Activated T-cell treated with anti-CD3 and anti-CD28 coated beads, Interleukin-2, amount 50 U/mL, for 4 hours (primary cell): ENCODE data around the gene RNF186. TPM values are rescaled to one million over a fixed set of nuclear protein-coding genes. Genes with fewer than 3 reads are reported as not detected.
A peak's percentile ranks its signal among the peaks of the same experiment; 100 is the strongest.

ENCODE experiments used
- ATAC-seq, 2 donors: fragments of 200-7000 bp; cut with Tn5 transposase; one replicate each; pipeline ENCODE4 v1.10.0; 2021
- DNase-seq: peaks from one replicate; pipeline ENCODE4 v3.0.0-alpha.2; 2020
- H3K27me3 Mint-ChIP-seq: one replicate; pipeline ENCODE4 v1.8.0; 2021; ENCODE audit warnings: low read depth, mixed read lengths
- H3K36me3 Mint-ChIP-seq: one replicate; pipeline ENCODE4 v1.8.0; 2022; ENCODE audit warnings: mixed read lengths; ENCODE audit not compliant: insufficient read depth
- H3K4me1 Mint-ChIP-seq: one replicate; pipeline ENCODE4 v1.8.0; 2021; ENCODE audit warnings: low read depth, mixed read lengths
- H3K4me3 Mint-ChIP-seq: one replicate; pipeline ENCODE4 v1.8.0; 2021; ENCODE audit warnings: mild to moderate bottlenecking, moderate library complexity, mixed read lengths
- H3K9me3 Mint-ChIP-seq: one replicate; pipeline ENCODE4 v1.8.0; 2021; ENCODE audit warnings: mixed read lengths
- total RNA-seq, 3 donors: library from RNA; stranded (reverse); gene quantifications; one replicate each; pipeline ENCODE4 v1.2.1, GENCODE V29; 2021

The RNF186 gene
- total RNA-seq, 3 donors from 2014 or later, result not detected

DNA sequence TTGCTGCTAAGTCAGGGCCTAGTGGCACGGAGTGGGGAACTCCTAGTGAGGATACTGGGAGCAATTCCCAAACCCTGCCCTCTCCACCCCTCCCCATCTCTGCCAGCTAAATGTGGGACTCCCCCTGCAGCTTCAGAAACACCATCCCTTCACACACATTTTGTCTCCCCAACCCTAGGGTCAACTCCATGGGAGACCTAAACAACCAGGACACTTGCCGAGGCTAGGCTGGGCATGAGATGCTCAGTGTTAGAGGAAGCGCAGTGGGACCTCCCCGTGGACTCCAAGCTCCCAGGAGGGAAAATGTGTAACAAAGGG is 1.5 kb downstream of the RNF186 start:
- Mint-ChIP-seq H3K27me3 (peaks cover 5% of the 10 kb centered on the region), H3K9me3 (no peaks in the 10 kb centered on the region), H3K4me3 (no peak overlapping the region), H3K4me1 (no peaks in the 10 kb centered on the region), H3K36me3 (no peaks in the 10 kb centered on the region)
- no peak for ATAC-seq
- no peak for DNase-seq

DNA sequence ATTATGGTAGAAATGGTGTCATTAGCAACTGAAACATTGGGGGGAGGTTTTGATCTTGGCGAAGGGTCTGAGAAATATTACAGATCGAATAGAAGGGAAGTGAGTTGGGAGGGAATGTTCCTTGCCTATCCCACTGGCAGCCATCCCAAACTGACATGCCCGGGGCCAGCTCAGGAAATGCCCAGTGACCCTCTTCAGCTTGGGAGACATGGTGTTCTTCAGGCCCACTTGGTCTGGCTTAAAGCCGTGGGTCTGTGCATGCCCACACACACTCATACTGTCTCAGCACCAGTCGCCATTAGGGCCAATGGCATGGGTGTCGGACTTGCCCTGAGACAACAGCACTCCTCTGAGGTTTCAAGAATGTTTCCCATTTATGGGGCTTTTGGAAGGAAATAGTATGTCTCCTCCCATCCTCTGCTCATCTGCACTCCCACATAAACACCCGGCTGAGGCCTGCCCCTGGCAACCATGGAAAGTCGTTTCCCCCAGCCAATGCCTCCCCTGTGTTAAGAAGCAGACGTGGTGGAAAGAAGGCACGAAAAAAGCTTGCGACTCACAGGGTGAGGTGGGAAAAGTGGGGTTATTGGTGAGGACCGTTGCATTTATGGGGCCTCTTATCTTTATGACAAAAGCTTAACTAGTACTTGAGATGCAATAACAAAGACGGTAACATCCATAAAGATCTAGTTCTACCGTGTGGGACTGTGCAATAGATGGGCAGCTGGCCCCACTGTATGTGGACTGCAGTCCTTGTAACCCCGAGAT is 2.0 kb downstream of the RNF186 start:
- no peaks in the 10 kb centered on the region for H3K36me3 Mint-ChIP-seq
- DNase-seq (no peak), ATAC-seq (no peak)
- no peaks in the 10 kb centered on the region for H3K4me1 Mint-ChIP-seq
- H3K4me3 Mint-ChIP-seq, result no peak overlapping the region
- no peaks in the 10 kb centered on the region for H3K9me3 Mint-ChIP-seq
- peaks cover 5% of the 10 kb centered on the region for H3K27me3 Mint-ChIP-seq

DNA sequence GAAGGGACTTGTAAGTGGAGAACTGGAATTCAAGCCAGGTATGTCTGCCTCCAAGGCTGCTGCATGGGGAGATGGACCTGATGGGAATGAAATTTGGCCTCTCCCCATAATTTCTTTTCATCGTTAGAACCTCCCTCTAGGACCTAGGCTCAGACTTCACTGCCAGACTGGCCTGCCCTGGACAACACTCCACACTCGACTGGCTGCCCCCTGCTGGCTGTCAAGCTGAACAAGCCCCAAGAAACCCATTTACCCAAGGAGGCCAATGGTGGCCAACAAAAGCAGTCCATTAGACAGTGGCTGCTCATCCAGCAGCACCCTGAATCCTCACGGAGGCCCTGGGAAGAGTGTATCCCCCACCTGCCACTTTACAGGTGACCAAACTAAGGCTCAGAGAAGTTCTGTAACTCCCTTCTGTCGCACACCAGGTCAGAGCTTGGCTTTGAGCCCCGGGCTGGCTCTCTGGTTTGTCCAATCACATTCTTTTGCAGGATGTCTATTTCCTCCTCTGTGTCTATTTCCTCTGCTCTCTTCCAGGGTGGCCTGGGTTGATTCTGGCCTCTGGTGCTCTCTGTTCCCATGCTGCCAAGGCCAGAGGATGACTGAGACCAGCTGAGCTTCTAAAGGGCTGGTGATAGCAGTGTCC is 3.8 kb downstream of the RNF186 start:
- Mint-ChIP-seq H3K4me1 (no peaks in the 10 kb centered on the region), H3K36me3 (no peaks in the 10 kb centered on the region), H3K27me3 (peaks cover 1% of the 10 kb centered on the region), H3K9me3 (no peaks in the 10 kb centered on the region), H3K4me3 (no peak overlapping the region)
- DNase-seq, result peak; percentile 29
- peak; percentile 62 to 78 for ATAC-seq

DNA sequence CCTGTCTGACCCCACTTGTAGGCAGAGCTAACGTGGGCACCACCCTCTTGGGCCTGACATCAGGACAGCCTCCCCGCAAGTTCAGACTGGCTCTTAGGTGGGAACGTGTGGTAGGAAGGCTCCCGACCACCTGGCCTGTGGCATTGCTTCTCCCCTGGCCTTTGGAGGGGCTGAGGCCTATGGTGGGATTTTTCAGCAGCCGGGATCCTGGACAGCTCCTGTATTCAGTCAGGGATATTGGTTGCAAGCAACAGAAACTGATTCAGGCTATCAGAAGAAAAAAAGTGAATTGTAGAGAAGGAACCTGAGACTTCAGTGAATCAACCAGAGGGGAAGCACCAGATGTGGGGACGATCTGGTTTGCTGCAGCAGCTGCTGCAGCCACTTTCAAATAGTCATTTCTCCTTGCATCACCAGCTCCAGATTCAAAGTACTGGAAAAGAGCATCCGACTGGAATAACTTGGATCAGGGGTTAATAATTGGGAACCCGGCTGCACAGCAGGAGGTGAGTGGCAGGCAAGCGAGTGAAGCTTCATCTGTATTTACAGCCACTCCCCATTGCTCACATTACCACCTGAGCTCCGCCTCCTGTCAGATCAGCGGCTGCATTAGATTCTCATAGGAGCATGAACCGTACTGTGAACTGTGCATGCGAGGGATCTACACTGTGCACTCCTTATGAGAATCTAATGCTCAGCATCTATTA is 5.9 kb downstream of the RNF186 start:
- ATAC-seq, result no peak
- Mint-ChIP-seq H3K4me1 (no peaks in the 10 kb centered on the region), H3K27me3 (no peaks in the 10 kb centered on the region), H3K4me3 (no peak overlapping the region), H3K36me3 (no peaks in the 10 kb centered on the region), H3K9me3 (no peaks in the 10 kb centered on the region)
- no peak for DNase-seq

DNA sequence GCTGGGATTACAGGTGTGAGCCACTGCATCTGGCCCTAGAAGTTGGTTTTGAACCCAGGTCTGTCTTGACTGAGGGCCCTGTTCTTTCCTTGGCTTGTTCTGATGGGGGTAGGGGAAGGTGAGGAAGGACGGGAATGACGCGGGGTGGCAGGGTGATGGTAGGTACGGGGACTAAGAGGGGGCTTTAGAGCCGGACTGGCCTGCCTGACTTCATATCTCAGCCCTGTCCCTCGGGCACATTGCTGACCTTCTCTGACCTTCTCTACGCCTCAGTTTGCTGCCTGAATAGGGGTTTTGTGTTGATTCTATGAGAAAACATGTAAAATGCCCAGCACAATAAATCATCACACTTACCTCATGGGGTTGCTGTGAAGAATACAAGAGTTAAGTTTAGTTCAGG is 6.7 kb downstream of the RNF186 start:
- no peak overlapping the region for H3K4me3 Mint-ChIP-seq

DNA sequence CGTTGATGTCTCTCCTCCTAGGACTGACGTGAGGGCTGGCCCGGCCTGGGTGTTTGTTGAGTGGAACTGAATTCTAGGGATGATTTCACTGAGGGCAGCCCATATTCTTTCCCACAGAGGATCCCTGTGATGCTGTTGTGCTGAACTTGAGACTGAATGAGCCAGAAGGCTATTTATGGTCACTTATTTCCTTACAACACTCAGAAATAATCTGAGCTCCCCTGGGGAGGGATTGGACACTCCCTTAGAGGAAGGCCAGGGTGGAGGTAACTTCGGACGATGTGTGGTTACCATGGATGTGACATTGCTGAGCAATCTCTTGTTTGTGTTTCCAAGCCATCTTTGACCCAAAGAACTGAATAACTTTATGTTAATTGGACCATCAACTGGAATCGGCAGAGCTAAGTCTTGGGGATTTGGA is 10.2 kb downstream of the RNF186 start:
- DNase-seq (no peak), ATAC-seq (no peak)
- no peaks in the 10 kb centered on the region for H3K36me3 Mint-ChIP-seq
- peaks cover 14% of the 10 kb centered on the region for H3K4me1 Mint-ChIP-seq
- no peaks in the 10 kb centered on the region for H3K27me3 Mint-ChIP-seq
- H3K9me3 Mint-ChIP-seq, result no peaks in the 10 kb centered on the region
- H3K4me3 Mint-ChIP-seq, result no peak overlapping the region

More for the DNA sequence above, 6.7 kb downstream of the RNF186 start:
- no peaks in the 10 kb centered on the region for H3K9me3 Mint-ChIP-seq
- H3K27me3 Mint-ChIP-seq, result no peaks in the 10 kb centered on the region
- H3K36me3 Mint-ChIP-seq, result no peaks in the 10 kb centered on the region
- H3K4me1 Mint-ChIP-seq, result no peaks in the 10 kb centered on the region
- no peak for DNase-seq
- ATAC-seq, result no peak

DNA sequence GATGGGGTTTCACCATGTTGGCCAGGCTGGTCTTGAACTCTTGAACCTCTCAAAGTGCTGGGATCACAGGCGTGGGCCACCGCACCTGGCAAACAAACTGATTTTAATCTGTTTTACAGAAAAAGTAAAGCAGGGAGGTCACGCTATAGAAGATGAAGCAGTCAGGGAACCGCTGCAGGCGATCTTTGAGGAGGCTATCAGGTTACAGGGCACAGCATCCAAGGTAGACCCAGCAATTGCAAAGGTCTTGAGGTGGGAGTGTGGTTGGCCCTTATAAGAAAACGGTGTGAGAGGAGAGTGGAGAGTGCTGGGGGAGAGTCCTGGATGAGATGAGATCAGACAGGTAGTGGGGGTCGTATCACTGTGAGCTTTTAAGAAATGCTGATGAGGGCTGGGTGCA is 12.8 kb downstream of the RNF186 start:
- DNase-seq (no peak), ATAC-seq (no peak)
- Mint-ChIP-seq H3K4me3 (no peak overlapping the region), H3K36me3 (peaks cover 2% of the 10 kb centered on the region), H3K27me3 (no peaks in the 10 kb centered on the region), H3K9me3 (no peaks in the 10 kb centered on the region), H3K4me1 (peaks cover 25% of the 10 kb centered on the region)

DNA sequence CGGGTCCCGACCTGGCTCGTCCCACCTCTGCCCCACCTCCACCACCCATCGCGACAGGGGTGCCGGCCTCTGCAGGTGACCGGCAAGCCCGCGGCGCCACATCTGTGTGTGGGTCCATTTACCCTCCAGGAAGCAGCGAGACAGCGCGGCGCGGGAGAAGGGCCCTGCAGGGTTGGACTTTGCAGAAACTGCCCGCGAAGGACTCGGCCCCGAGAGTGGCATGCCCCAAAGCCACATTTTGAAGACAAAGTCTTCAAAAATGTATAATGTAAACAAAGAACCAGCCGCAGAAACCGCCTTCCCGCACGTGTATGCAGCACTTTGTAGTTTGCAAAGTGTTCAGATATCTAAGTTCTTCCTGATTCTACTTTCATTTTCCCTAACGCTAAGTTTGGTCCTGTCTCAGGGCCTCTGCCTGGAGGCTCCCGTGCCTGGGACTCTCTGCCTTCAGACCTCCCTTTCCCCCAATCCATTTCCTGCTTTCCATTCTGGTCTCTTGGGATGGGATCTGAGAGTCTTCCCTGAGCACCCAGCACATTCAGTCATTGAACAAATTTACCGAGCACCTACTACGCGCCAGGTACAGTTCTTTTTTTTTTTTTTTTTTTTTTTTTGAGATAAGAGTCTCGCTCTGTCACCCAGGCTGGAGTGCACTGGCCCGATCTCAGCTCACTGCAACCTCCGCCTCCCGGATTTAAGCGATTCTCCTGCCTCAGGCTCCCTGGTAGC is 14.8 kb downstream of the RNF186 start:
- peak overlapping the region; percentile 80 for H3K4me3 Mint-ChIP-seq
- peaks cover 25% of the 10 kb centered on the region for H3K4me1 Mint-ChIP-seq
- H3K27me3 Mint-ChIP-seq, result no peaks in the 10 kb centered on the region
- peak; percentile 66 for ATAC-seq
- peaks cover 4% of the 10 kb centered on the region for H3K36me3 Mint-ChIP-seq
- no peaks in the 10 kb centered on the region for H3K9me3 Mint-ChIP-seq
- DNase-seq, result peak; percentile 21

DNA sequence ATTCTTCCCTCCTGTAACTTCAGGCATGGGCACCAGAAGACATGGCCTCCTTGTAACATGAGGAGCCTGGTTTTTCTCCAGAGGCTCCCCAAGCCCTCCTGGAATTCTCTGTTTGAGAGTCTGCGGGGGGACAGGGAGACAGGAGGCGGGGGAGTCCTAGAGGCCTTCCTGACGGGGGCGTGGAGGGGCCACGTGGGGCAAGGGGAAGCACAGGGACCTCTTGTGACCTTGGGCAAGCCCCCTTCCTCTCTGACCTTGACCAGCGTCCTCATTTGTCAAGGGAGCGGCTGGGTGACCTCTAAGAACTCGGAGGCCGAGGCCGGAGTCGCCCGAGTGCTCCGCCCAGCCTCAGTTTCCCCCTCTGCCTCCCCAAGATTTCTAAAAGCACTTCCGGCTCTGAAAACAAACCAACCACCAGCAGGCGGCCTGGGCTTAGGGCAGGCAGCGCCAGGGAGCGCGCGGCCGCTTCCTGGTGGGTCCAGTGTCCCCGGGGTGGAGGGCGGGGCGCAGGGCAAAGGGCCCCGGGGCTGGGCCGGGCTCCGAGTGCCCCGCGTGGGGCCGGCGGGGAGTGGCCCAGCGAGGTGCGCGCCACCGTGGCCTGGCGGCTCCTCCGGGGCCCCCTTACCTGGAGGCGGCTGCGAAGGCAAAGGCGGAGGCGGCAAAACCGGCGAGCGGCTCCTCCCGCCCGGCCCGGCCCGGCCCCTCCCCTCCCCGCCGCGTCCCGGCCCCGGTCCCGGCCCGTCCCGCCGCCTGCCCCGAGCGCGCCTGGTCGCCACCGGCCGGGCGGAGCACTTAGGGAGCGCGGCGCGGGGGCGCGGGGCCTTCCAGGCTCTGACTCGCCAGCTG is 15.6 kb downstream of the RNF186 start, which contains the start of gene TMCO4:
TSS of gene TMCO4 (minus strand) at position 687 of the 846 bp plus-strand sequence. CDS start 19,158 bp downstream, outside the sequence.
- Mint-ChIP-seq H3K4me1 (peaks cover 26% of the 10 kb centered on the region), H3K27me3 (no peaks in the 10 kb centered on the region), H3K4me3 (peak within 1 kb of the TSS; percentile 83), H3K36me3 (peaks cover 9% of the 10 kb centered on the region), H3K9me3 (no peaks in the 10 kb centered on the region)
- DNase-seq (peak; percentile 40), ATAC-seq (peak; percentile 77 to 83)

DNA sequence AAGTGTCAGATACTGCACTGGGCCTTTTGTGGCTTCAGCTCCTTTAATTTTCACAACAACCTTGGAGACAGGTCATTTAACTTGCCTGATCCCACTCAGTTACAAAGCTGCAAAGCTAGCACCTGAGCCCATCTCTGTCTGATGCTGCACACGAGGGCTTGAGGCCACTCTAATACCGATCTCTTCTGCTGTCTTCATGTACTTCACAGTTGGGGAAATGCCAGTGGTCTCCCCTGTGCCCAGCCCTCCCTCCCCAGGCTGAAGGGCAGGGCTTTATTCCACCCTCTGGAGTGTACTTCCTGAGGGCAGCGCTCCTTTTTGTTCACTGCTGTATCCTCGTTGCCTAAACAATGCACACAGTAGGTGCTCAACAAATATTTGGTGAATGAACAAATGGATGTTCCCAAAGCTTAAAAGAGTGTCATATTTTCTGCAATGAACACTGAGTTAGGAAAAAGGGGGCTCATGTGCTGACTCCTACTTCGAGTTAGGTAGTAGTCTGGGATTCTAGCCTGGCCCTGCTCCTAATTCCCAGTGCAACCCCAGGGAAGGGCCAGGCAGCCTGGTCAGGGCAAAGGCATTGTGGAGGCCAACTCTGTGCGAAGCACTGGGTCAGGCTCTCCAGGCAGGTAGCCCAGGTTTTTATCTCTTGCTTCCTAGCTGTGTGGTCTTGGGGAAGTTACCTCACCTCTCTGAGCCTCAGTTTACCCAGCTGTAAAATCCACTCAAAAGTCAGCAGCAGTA is 16.4 kb downstream of the RNF186 start:
- Mint-ChIP-seq H3K9me3 (no peaks in the 10 kb centered on the region), H3K27me3 (no peaks in the 10 kb centered on the region), H3K36me3 (peaks cover 11% of the 10 kb centered on the region), H3K4me3 (peak overlapping the region; percentile 83), H3K4me1 (peaks cover 34% of the 10 kb centered on the region)
- ATAC-seq, result no peak
- DNase-seq, result no peak

DNA sequence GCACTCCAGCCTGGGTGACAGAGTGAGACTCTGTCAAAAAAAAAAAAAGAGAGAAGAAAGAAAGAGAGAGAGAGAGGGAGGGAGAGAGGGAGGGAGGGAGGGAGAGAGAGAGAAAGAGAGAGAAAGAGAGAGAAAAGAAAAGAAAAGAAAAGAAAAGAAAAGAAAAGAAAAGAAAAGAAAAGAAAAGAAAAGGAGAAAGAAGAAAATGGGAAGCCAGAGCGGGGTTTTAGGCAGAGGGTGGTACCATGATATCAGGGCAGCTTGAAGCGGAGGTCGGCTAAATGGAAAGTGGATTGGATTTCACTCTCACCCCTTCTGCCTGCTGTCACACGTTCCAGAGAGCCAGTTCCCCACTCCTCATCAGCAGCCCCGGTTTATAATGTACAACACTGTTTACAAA is 17.3 kb downstream of the RNF186 start:
- H3K4me1 Mint-ChIP-seq, result peaks cover 39% of the 10 kb centered on the region

DNA sequence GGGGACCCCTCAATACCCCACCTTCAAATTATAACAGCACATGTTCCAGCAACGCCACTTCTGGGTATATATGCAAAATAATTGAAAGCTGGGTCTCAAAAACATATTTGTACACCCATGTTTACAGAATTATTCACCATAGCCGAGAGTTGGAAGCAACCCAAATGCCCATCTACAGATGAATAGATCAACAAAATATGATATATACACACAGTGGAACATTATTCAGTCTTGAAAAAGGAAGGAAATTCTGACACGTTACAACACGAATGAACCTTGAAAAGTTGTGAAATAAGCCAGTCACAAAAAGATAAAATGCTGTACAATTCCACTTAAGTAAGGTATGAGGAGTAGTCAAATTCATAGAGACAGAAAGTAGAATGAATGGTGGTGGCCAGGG is 20.5 kb downstream of the RNF186 start:
- Mint-ChIP-seq H3K4me3 (no peak overlapping the region), H3K9me3 (no peaks in the 10 kb centered on the region), H3K36me3 (peaks cover 38% of the 10 kb centered on the region), H3K4me1 (peaks cover 36% of the 10 kb centered on the region), H3K27me3 (no peaks in the 10 kb centered on the region)
- ATAC-seq, result no peak
- no peak for DNase-seq

More for the DNA sequence above, 17.3 kb downstream of the RNF186 start:
- H3K36me3 Mint-ChIP-seq, result peaks cover 17% of the 10 kb centered on the region
- H3K9me3 Mint-ChIP-seq, result no peaks in the 10 kb centered on the region
- H3K27me3 Mint-ChIP-seq, result no peaks in the 10 kb centered on the region
- DNase-seq (no peak), ATAC-seq (no peak)
- H3K4me3 Mint-ChIP-seq, result no peak overlapping the region
